ENCODE results near the gene SLC6A9. TPM values are rescaled to one million over a fixed set of nuclear protein-coding genes. Genes with fewer than 3 reads are reported as not detected.

The SLC6A9 gene
- total RNA-seq, 1 experiment from 2014 or later: 30.1 TPM

DNA sequence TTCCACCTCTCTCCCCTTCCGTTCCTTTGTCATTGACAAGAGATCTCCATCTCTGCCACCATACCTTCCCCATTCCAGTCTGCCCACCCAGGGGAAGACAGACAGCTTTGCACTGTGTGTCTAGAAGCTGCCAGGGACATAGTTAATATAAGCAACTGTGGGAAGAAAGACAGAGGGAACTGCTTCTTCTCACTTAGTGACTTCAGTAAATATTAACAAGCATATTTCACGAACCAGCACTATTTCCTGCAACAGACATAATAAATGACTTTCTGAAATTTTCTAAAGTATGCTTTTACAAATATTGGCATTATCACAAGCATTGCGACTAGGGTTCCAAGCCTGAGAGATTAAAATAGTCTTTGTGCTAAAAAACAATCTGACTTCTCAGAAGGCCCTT is 43.2 kb upstream of the SLC6A9 start:
- H3K4ac ChIP-seq (ENCODE audit: low read depth, low read length): no peak overlapping the region
- no peaks in the 10 kb centered on the region for H3K79me1 ChIP-seq (ENCODE audit: insufficient read depth, low read depth, low read length, poor library complexity, severe bottlenecking)
- no peak overlapping the region for H4K91ac ChIP-seq (ENCODE audit: insufficient read length, low read depth, low read length)
- H3K4me2 ChIP-seq (ENCODE audit: insufficient read depth, insufficient read length, low read length): no peak overlapping the region
- no peak overlapping the region for H2AFZ ChIP-seq (ENCODE audit: low read length)
- Mint-ChIP-seq H3K9me3 (no peaks in the 10 kb centered on the region; a peak in 1 of 5 replicates), H3K4me1 (peaks cover 12 to 16% of the 10 kb centered on the region in 2 experiments), H3K27me3 (ENCODE audit: low read depth) (peaks cover 7% of the 10 kb centered on the region), H3K27ac (no peak overlapping the region), H3K36me3 (ENCODE audit: insufficient read depth in 1 of 3, low read depth in 3 of 3) (no peaks in the 10 kb centered on the region; a peak in 1 of 7 replicates), H3K4me3 (no peak overlapping the region)
- no peak overlapping the region for H2BK12ac ChIP-seq (ENCODE audit: insufficient read length, low read depth, low read length)
- no peak overlapping the region for H2BK20ac ChIP-seq (ENCODE audit: low read depth, low read length, poor library complexity, severe bottlenecking)
- no peak overlapping the region for H3K14ac ChIP-seq (ENCODE audit: insufficient read depth, low read length)
- H3K23ac ChIP-seq (ENCODE audit: insufficient read length, low read depth, low read length): no peak overlapping the region
- no peak overlapping the region for H3T11ph ChIP-seq (ENCODE audit: low read length)
- no peak overlapping the region for H2BK5ac ChIP-seq (ENCODE audit: insufficient read length, low read length)
- no peaks in the 10 kb centered on the region for H3K27me3 ChIP-seq (ENCODE audit: insufficient read depth, low read length)
- H3K79me2 ChIP-seq (ENCODE audit: insufficient read depth, low read length): no peaks in the 10 kb centered on the region
- H4K5ac ChIP-seq (ENCODE audit: insufficient read length, low read depth, low read length): no peak overlapping the region
- no peak overlapping the region for H3K27ac ChIP-seq (ENCODE audit: insufficient read length, low read depth, low read length)
- no peak for DNase-seq
- H2AK5ac ChIP-seq (ENCODE audit: insufficient read length, low read length): no peak overlapping the region
- no peak overlapping the region for H2BK15ac ChIP-seq (ENCODE audit: low read depth, low read length)
- H4K8ac ChIP-seq (replicated peaks; ENCODE audit: insufficient read length, low read depth, low read length): no peak overlapping the region
- no peaks in the 10 kb centered on the region for H4K20me1 ChIP-seq (ENCODE audit: control insufficient read depth, insufficient read depth, insufficient read length)
- H3K23me2 ChIP-seq (ENCODE audit: insufficient read length, low read depth, low read length, poor library complexity, severe bottlenecking): no peaks in the 10 kb centered on the region
- no CpG with 5 or more reads among the region's 3 CpGs for WGBS (ENCODE audit: extremely low coverage, insufficient read length, low lambda C conversion rate)
- H3K18ac ChIP-seq (ENCODE audit: insufficient read length, low read depth, low read length): no peak overlapping the region
- no peak overlapping the region for H2BK120ac ChIP-seq (ENCODE audit: low read depth, low read length, poor library complexity, severe bottlenecking)
- TF ChIP-seq, protein P1, sequence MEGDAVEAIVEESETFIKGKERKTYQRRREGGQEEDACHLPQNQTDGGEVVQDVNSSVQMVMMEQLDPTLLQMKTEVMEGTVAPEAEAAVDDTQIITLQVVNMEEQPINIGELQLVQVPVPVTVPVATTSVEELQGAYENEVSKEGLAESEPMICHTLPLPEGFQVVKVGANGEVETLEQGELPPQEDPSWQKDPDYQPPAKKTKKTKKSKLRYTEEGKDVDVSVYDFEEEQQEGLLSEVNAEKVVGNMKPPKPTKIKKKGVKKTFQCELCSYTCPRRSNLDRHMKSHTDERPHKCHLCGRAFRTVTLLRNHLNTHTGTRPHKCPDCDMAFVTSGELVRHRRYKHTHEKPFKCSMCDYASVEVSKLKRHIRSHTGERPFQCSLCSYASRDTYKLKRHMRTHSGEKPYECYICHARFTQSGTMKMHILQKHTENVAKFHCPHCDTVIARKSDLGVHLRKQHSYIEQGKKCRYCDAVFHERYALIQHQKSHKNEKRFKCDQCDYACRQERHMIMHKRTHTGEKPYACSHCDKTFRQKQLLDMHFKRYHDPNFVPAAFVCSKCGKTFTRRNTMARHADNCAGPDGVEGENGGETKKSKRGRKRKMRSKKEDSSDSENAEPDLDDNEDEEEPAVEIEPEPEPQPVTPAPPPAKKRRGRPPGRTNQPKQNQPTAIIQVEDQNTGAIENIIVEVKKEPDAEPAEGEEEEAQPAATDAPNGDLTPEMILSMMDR (conservative IDR thresholded peaks at IDR 0.05): no peak
- no peaks in the 10 kb centered on the region for H3K9me3 ChIP-seq (ENCODE audit: control insufficient read depth, low read depth, low read length)
- H3K56ac ChIP-seq (ENCODE audit: insufficient read length, low read depth, low read length): no peak overlapping the region
- peaks cover 3% of the 10 kb centered on the region; the same call in 1 of the 2 replicates for H3K4me1 ChIP-seq (ENCODE audit: insufficient read depth, low read length)
- no peak overlapping the region for H3K9ac ChIP-seq (ENCODE audit: extremely low read depth, insufficient read length, low read length)

Data from H9 (cell line).